AG04449 (cell line): Measurements from ENCODE around the gene CACNA1C.

Source experiments
- CTCF ChIA-PET: fragments of 350-600 bp; formaldehyde crosslinking; extraction: SDS; loops from one replicate; lab custom pipeline; 2021; ENCODE audit warnings: antibody characterized with exemption; lab: Yijun Ruan, JAX
- POLR2A ChIA-PET: fragments of 400-600, 350-600 bp; formaldehyde crosslinking; extraction: SDS; loops from one replicate; lab custom pipeline; 2020; ENCODE audit warnings: antibody characterized with exemption, inconsistent platforms; lab: Yijun Ruan, JAX
- DNase-seq: peaks from one replicate; pipeline ENCODE4 v3.0.0-alpha.2; 2010; ENCODE audit warnings: low read depth, low spot score
- H3K4me3 ChIP-seq: 2 replicates; pipeline ENCODE4 v1.5.1; 2011; ENCODE audit warnings: low read depth, mild to moderate bottlenecking, control low read depth, low read length
- TF ChIP-seq, protein P1 (sequence below): IDR thresholded peaks from one replicate; pipeline ENCODE4 v1.5.1; 2011; ENCODE audit warnings: mild to moderate bottlenecking, moderate library complexity, low read length, control low read depth, inconsistent platforms; ENCODE audit not compliant: insufficient read depth; ENCODE audit errors: missing control alignments

Gene CACNA1C

DNA sequence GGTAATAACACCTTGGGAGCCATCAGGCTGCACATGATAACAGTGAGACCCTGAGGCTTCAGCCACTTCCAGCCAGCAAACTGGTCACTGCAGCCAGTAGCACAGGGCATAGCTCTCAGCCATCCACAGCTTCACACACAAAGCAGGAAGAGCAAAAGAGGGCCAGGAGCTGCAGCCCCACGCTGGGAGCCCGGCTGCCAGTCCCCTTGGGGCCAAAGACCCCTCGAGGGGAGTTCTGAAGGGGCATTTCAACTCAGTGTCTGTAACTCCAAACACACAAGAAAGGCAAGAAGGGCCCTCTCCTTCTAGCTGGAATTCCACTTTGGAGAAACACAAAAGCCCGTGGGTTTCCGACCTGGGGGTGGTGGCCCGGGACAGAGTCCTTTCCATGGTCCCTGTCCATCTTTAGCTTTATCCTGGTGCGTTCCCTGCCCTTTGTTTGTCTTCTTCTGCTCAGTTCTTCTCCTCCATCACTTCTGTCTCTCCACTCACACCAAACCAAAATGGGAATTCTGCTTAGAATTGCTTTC, 590.2 kb downstream of the CACNA1C start:
- ChIA-PET POLR2A (no interaction called here), CTCF (no interaction called here)
- DNase-seq, result no peak
- H3K4me3 ChIP-seq, result no peak overlapping the region
- TF ChIP-seq, protein P1, sequence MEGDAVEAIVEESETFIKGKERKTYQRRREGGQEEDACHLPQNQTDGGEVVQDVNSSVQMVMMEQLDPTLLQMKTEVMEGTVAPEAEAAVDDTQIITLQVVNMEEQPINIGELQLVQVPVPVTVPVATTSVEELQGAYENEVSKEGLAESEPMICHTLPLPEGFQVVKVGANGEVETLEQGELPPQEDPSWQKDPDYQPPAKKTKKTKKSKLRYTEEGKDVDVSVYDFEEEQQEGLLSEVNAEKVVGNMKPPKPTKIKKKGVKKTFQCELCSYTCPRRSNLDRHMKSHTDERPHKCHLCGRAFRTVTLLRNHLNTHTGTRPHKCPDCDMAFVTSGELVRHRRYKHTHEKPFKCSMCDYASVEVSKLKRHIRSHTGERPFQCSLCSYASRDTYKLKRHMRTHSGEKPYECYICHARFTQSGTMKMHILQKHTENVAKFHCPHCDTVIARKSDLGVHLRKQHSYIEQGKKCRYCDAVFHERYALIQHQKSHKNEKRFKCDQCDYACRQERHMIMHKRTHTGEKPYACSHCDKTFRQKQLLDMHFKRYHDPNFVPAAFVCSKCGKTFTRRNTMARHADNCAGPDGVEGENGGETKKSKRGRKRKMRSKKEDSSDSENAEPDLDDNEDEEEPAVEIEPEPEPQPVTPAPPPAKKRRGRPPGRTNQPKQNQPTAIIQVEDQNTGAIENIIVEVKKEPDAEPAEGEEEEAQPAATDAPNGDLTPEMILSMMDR, result no peak

- TF ChIP-seq, protein P1, result no peak
- DNase-seq, result no peak
- no peak overlapping the region for H3K4me3 ChIP-seq
- POLR2A ChIA-PET, result no interaction called here
- CTCF ChIA-PET, result no interaction called here
Measured at GRCh38 chr12:2643576-2644135, 590.9 kb downstream of the CACNA1C start.

DNA sequence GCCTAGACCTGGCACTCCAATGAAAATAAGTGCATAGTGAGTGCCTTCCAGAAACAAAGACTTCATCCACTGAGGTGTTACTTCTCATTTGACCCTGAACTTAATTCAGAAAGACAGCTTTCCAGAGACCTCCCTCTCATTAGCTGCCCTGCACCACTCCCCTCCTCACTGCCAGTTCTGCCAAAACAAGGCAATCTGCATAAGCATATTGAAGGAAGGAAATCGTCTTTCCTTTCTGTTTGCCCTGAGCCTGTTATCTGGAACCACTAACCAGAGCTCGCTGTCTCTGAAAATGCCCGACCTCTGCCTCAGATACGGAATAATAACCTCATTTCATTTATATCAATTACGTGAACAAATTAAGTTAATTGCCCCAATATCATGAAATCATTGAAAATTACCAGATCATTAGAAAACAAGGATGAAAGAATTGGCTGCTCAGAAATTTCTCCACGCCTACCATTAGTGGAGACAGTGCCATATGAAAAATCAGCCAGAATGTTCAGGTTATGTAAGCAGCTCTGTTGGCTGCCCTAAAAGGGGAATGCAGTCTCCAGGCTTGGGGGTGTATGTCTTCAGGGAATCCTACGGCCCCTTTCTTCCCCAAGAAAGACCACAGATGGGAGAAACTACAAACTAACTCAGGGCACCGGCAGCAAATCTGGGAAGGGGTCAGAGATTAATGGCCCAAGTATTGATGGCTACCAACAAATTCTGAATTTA, 592.1 kb downstream of the CACNA1C start:
- TF ChIP-seq, protein P1, result no peak
- ChIA-PET POLR2A (no interaction called here), CTCF (no interaction called here)
- no peak for DNase-seq
- H3K4me3 ChIP-seq, result no peak overlapping the region

DNA sequence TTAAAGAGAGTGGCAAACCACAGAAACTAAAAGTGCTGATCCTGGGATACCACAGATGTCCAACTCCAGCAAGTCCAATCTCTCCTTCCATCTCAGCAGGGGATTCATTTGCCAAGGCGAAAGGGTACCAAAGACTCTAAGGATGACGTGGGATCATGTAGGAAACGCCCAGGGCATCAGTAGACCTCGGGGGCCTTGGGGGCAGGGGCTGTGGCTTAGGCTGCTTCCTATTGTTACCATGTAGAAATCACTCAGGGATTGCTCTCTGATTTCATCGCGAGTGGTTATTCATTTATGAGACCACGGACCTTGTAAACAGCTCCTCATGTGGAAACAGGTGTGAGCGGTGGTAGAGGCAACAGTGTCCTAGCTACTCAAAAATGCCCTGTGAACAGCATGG, 592.7 kb downstream of the CACNA1C start:
- no peak overlapping the region for H3K4me3 ChIP-seq
- ChIA-PET CTCF (no interaction called here), POLR2A (no interaction called here)
- TF ChIP-seq, protein P1, result no peak
- no peak for DNase-seq

- POLR2A ChIA-PET, result no interaction called here
- CTCF ChIA-PET, result interaction anchor here (1.0 kb wide), 1 partner anchor 12 kb away, joined by 3 read pairs; no protein-coding TSS in a partner anchor
- TF ChIP-seq, protein P1, result no peak
Measured at GRCh38 chr12:2646341-2646740, 593.6 kb downstream of the CACNA1C start.

DNA sequence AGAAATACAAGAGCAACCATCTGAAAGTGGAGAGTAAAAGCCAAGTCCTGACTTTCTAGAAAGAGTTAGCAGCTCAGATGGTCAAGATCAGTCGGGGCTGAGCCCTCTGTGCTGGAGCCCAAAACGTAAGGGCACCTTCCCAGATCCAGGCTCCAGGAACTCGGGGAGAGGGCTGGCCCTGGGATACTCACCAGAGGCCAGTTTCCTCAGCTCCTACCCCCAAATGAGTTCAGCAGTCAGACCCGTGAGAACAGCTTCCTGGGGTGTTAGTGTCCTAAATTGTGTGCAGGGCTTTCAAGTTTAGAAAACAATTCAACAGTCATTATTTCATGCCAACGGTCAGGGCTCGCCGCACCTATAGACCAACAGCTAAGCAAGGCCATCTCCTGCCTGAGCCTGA, 594.4 kb downstream of the CACNA1C start:
- no peak for DNase-seq
- CTCF ChIA-PET, result interaction anchor here (1.0 kb wide), 1 partner anchor 12 kb away, joined by 3 read pairs; no protein-coding TSS in a partner anchor
- TF ChIP-seq, protein P1, result no peak
- no peak overlapping the region for H3K4me3 ChIP-seq
- POLR2A ChIA-PET, result no interaction called here

More at GRCh38 chr12:2646341-2646740, 593.6 kb downstream of the CACNA1C start:
- no peak for DNase-seq
- H3K4me3 ChIP-seq, result no peak overlapping the region
